Cerebellar cortex (tissue), 1 donor: ENCODE measurements around the gene IFNAR2.

Source experiments
- DNase-seq: peaks from one replicate; pipeline ENCODE4 v3.0.0-alpha.2; 2015; ENCODE audit warnings: low spot score

IFNAR2 gene

GRCh38 chr21:33267250-33267649, 37.5 kb downstream of the IFNAR2 start:
- no peak for DNase-seq

GRCh38 chr21:33268393-33268736, 38.6 kb downstream of the IFNAR2 start:
- no peak for DNase-seq

DNA sequence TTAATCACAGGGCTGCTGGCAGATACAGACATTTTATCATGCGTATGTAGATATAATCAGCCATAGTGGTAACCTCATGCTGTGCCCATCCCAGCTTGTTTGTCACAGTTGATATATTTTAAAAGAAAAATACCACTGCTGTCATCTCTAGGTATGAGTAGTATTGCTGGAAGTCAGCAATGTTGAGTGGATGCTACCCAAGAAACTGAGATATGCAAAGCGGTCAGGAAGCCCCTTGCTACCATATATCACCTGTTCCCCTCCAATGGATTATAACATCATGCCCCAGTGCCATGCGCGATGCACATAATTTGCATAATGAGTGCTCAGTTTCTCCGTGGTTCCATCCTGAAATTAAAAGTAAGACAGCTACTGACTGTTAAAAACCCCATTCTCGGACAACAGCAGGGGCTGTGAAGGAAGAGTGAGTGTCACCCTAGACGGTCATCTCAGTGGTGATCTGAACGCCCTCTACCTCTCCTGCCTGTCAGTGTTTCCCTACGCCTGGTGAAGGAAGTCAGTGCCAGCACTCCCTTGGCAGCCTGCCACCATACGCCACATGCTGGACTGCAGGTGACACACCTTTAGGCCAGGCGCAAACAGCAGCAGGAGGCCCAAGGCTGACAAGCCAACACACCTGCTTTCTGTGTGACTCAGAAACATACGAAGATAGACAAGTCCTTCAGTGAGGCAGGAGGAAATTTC, 39.2 kb downstream of the IFNAR2 start:
- DNase-seq = peak; percentile 81

- DNase-seq = no peak
Measured at GRCh38 chr21:33270986-33271385, 41.2 kb downstream of the IFNAR2 start.

- no peak for DNase-seq
Measured at GRCh38 chr21:33273044-33273443, 43.3 kb downstream of the IFNAR2 start.

DNA sequence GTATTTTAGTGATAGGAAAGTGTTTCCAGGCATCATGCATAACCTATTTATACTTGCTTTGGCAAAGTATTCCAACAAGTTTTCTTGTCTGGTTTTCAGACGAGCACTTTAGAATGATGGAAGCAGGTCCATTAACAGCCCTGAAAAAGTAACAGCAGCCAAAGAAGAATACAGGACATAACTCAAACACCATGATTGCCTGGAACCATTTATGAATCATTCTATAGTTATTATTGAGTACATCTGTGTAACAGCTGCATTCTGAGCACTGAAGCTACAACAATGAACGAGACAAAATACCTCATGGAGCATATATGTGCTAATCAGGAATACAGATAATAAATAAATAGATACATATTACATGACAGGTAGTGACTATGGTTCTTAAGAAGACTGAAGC, 49.0 kb downstream of the IFNAR2 start:
- DNase-seq = no peak

DNA sequence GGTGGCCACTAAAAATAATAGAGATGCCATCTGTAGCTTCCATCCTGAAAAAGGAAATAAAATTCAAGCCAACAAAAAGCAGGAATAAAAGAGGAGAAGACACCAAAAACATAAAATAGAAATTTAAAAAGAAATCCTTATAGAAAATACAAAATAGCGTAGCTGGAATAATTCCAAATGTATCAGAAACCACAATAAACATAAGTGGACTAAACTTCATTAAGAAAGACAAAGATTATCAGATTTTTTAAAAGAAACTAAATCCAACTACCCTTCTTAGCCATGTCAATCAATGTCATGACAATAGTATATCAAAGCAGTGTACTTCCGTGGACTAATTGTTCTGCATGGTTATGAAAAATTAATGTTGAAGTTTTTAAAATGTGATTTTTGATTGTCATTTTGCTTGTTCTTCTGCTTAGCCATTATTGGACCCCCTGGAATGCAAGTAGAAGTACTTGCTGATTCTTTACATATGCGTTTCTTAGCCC, 49.6 kb downstream of the IFNAR2 start:
- no peak for DNase-seq
